GM13977 (cell line): ENCODE results near the gene CTSS.

Experiments used
- DNase-seq: peaks from one replicate; pipeline ENCODE4 v3.0.0; 2012; ENCODE audit warnings: low spot score
- CTCF ChIP-seq: IDR thresholded peaks from 2 replicates; pipeline ENCODE4 v1.5.1; 2012; ENCODE audit warnings: mild to moderate bottlenecking, control low read depth; ENCODE audit not compliant: insufficient read depth; ENCODE audit errors: extremely low read depth, missing control alignments
- in situ Hi-C: fragments of 300-500 bp; cut with MboI; formaldehyde crosslinking; loops from one replicate; pipeline ENCODE4 v1.12.0; 2022; ENCODE audit warnings: low sequenced_read_pairs, low pct_unique_long_range_greater_than_20kb, mixed read lengths, inconsistent platforms; ENCODE audit not compliant: unreplicated experiment

CTSS gene

GRCh38 chr1:150695561-150695960 lies 70.0 kb downstream of the CTSS start:
- TF ChIP-seq CTCF = no peak
- in situ Hi-C loops = no loop called here
- DNase-seq = no peak

- no peak for TF ChIP-seq CTCF
- no peak for DNase-seq
Observed at GRCh38 chr1:150692720-150693119, 72.9 kb downstream of the CTSS start.

DNA sequence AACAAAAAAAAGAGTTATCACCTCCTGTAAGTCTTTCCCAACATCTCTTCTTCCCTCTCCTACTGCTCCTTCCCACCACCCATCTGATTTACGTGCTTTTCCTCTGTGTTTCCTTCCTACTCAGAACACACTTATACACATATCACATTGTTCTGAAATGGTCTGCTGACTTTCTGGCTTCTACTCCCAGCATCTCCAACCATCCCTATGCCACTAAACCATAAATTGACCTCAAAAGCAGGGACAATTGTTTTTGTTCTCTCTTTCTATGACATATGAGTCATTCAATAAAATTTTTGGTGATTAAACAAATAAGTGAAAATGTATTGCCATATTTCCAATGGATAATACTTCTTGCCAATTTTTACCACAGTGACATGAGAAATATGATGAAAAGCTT lies 76.8 kb downstream of the CTSS start:
- TF ChIP-seq CTCF = no peak
- in situ Hi-C loops = no loop called here
- DNase-seq = no peak

More at GRCh38 chr1:150692720-150693119, 72.9 kb downstream of the CTSS start:
- in situ Hi-C loops = no loop called here

DNA sequence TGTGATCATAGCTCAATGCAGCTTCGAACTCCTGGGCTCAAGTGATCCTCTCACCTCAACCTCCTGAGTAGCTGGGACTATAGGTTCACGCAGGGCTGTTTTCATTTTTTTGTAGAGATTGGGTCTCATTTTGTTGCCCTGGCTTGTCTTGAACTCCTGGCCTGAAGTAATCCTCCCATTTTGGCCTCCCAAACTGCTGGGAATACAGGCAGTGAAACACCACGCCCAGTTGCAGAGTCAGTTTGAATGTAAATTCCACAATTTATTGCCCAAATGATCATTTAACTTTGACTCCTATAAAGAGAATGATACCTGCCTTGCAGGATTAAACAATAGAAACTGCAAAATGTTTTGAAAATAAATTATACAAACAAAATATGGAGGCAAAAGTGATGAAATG lies 79.3 kb downstream of the CTSS start:
- in situ Hi-C loops = no loop called here
- TF ChIP-seq CTCF = no peak
- no peak for DNase-seq

- in situ Hi-C loops = no loop called here
- TF ChIP-seq CTCF = no peak
- DNase-seq = no peak
Observed at GRCh38 chr1:150683914-150684313, 81.7 kb downstream of the CTSS start.
